ENCODE results near the gene PBRM1. TPM values are rescaled to one million over a fixed set of nuclear protein-coding genes. Genes with fewer than 3 reads are reported as not detected.

The PBRM1 gene
- total and polyA plus RNA-seq, 7 donors, result 8.4 to 94.2 (median 82.8) TPM

DNA sequence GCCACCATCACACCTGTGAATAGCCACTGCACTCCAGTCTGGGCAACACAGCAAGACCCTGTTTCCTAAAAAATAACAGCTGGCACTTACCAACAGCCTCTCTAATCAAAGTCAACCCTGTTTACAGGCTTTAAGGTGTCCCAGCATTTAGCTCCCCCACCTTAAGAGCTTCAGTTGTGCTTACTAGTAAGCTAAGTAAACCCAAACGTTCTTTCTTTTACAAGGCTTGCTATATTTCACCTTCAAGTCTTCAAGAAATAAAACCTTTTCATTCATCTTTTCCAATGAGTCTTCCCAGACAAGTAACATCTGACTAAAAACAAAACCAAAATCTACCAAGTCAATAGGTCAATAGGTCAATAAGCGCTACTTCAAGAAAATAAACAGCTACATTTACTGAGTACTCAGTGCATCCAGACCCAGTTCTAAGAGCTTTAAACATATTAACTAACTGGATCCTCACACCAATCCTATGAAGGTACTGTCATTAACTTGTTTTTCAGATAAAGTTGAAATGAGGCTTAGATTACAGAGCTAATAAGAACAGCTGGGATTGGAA is 62.4 kb downstream of the PBRM1 start:
- no peaks in the 10 kb centered on the region for H3K27me3 ChIP-seq
- TF ChIP-seq POLR2A (IDR thresholded peaks at IDR 0.05) (no peak), POLR2AphosphoS5 (IDR thresholded peaks at IDR 0.05) (no peak), EP300 (IDR thresholded peaks at IDR 0.05) (no peak)
- TF ChIP-seq, protein P1, sequence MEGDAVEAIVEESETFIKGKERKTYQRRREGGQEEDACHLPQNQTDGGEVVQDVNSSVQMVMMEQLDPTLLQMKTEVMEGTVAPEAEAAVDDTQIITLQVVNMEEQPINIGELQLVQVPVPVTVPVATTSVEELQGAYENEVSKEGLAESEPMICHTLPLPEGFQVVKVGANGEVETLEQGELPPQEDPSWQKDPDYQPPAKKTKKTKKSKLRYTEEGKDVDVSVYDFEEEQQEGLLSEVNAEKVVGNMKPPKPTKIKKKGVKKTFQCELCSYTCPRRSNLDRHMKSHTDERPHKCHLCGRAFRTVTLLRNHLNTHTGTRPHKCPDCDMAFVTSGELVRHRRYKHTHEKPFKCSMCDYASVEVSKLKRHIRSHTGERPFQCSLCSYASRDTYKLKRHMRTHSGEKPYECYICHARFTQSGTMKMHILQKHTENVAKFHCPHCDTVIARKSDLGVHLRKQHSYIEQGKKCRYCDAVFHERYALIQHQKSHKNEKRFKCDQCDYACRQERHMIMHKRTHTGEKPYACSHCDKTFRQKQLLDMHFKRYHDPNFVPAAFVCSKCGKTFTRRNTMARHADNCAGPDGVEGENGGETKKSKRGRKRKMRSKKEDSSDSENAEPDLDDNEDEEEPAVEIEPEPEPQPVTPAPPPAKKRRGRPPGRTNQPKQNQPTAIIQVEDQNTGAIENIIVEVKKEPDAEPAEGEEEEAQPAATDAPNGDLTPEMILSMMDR (IDR thresholded peaks at IDR 0.05), result no peak
- no peak overlapping the region for H3K27ac ChIP-seq
- no peak for DNase-seq
- WGBS, 2 donors, result 70 to 71% methylated on average over 2 of the region's 2 CpGs
- no peaks in the 10 kb centered on the region for H3K4me1 ChIP-seq
- no peaks in the 10 kb centered on the region for H3K9me3 ChIP-seq
- intact Hi-C loops (cut with DNase I), result no loop called here
- peaks cover 4 to 63% (median 23%) of the 10 kb centered on the region in 4 donors for H3K36me3 ChIP-seq
- no peak overlapping the region for H3K4me3 ChIP-seq

DNA sequence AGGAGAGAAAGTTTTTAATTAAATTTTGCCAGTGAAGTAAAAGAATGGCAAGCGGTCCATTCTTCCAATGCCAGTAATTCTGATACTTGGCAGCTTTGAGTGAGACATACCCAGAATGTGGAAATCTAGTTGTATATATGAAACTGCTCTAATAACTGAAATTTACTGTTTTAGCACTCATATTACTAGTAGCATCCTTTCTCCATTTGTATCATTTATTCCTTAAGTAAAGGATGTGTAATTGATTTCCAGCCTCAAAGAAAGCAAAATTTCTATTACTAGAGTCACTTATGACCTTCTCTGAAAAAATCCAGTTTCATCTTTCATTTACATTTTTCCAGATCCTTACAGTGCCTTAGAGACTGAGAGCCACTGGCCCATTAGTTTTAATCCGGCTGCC is 65.1 kb downstream of the PBRM1 start:
- H3K36me3 ChIP-seq, result peaks cover 0 to 65% (median 16%) of the 10 kb centered on the region in 4 donors
- no peaks in the 10 kb centered on the region for H3K27me3 ChIP-seq
- TF ChIP-seq EP300 (IDR thresholded peaks at IDR 0.05) (no peak), POLR2AphosphoS5 (IDR thresholded peaks at IDR 0.05) (no peak), POLR2A (IDR thresholded peaks at IDR 0.05) (no peak)
- TF ChIP-seq, protein P1 (IDR thresholded peaks at IDR 0.05), result no peak
- no peak overlapping the region for H3K27ac ChIP-seq
- 93 to 98% methylated on average over 2 of the region's 2 CpGs for WGBS, 2 donors
- no peaks in the 10 kb centered on the region for H3K4me1 ChIP-seq
- no peak for DNase-seq
- H3K9me3 ChIP-seq, result no peaks in the 10 kb centered on the region
- intact Hi-C loops (cut with DNase I), result no loop called here
- H3K4me3 ChIP-seq, result no peak overlapping the region

DNA sequence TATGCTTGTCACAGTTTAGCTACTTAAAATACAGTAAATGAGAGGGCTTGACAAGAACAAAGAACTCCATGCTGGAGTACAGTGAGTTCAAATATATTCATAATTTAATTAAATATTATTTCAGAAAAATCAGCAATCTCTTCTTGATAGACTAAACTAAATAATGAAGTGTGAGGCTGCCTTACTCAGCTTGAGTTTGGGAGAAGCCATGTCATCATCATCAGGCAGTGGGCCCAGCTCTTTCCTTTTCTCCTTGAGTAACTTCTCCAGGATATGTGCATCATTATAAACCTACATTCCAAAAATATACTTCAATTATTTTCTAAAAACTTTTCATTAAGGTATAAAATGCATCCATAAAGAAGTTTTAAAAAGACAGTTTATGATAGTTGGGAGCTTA is 70.5 kb downstream of the PBRM1 start:
- H3K4me1 ChIP-seq, result no peaks in the 10 kb centered on the region
- no peak overlapping the region for H3K27ac ChIP-seq
- no peak for DNase-seq
- no peak overlapping the region for H3K4me3 ChIP-seq
- intact Hi-C loops (cut with DNase I), result no loop called here
- H3K27me3 ChIP-seq, result no peaks in the 10 kb centered on the region
- TF ChIP-seq POLR2A (IDR thresholded peaks at IDR 0.05), result no peak
- no peak for TF ChIP-seq POLR2AphosphoS5 (IDR thresholded peaks at IDR 0.05)
- TF ChIP-seq, protein P1 (IDR thresholded peaks at IDR 0.05), result no peak
- no peak for TF ChIP-seq EP300 (IDR thresholded peaks at IDR 0.05)
- peaks cover 0 to 80% (median 22%) of the 10 kb centered on the region in 4 donors for H3K36me3 ChIP-seq
- no peaks in the 10 kb centered on the region for H3K9me3 ChIP-seq

DNA sequence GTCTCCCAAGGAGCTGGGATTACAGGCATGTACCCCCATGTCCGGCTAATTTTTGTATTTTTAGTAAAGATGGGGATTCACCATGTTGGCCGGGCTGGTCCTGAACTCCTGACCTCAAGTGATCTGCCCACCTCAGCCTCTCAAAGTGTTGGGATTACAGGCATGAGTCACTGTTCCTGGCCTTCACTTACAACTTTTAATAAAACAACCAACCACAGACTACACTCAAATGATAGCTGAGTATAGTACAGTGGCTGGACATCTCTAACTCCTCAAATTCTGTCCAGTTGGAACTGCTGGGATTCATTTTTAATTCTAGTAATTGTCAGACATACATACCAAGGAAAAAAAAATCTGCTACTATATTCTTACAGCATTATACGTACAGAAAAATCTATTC is 71.0 kb downstream of the PBRM1 start:
- 95 to 97% methylated on average over 3 of the region's 3 CpGs for WGBS, 2 donors
- TF ChIP-seq EP300 (IDR thresholded peaks at IDR 0.05), result no peak
- no peak for TF ChIP-seq POLR2A (IDR thresholded peaks at IDR 0.05)
- H3K4me1 ChIP-seq, result no peaks in the 10 kb centered on the region
- H3K27ac ChIP-seq, result no peak overlapping the region
- no peaks in the 10 kb centered on the region for H3K27me3 ChIP-seq
- no peak overlapping the region for H3K4me3 ChIP-seq
- intact Hi-C loops (cut with DNase I), result no loop called here
- H3K9me3 ChIP-seq, result no peaks in the 10 kb centered on the region
- H3K36me3 ChIP-seq, result peaks cover 0 to 84% (median 22%) of the 10 kb centered on the region in 4 donors
- DNase-seq, result no peak

DNA sequence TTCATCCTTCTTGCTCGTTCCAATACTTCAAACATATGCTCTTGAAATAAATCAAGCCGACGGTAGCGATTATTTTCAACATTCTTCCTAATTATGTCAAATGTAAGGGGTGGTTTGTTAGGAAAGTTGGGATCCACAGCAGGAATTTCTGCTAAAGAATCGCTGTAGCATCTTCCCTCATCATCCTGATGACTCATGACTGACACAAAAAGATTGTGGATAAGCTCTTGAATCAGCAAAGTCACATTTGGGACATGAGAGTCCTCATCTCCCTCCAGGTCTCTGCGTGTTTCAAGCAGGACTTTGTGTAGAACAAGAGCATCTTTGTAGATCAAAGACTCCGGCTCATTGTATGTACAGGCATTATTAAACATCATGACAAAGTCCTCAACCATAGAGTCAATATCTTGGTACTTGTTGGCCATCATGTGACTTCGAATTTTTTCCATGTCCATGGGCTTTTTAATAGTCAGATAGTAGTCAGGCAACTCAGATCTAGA is 76.3 kb downstream of the PBRM1 start:
- intact Hi-C loops (cut with DNase I), result no loop called here
- 96 to 99% methylated on average over 8 of the region's 8 CpGs for WGBS, 2 donors
- TF ChIP-seq POLR2A (IDR thresholded peaks at IDR 0.05), result no peak
- TF ChIP-seq, protein P1 (IDR thresholded peaks at IDR 0.05), result no peak
- no peak for TF ChIP-seq POLR2AphosphoS5 (IDR thresholded peaks at IDR 0.05)
- no peak for TF ChIP-seq EP300 (IDR thresholded peaks at IDR 0.05)

More for the DNA sequence above, 76.3 kb downstream of the PBRM1 start:
- Histone ChIP-seq H3K36me3 (peaks cover 0 to 72% (median 9%) of the 10 kb centered on the region in 4 donors), H3K4me1 (peaks cover 0 to 16% (median 15%) of the 10 kb centered on the region in 4 donors), H3K27ac (no peak overlapping the region), H3K27me3 (no peaks in the 10 kb centered on the region), H3K4me3 (no peak overlapping the region), H3K9me3 (no peaks in the 10 kb centered on the region)
- DNase-seq, result no peak
